NCI-H128 (cell line): ENCODE data around the gene NUDT8.

Source experiments
- DNase-seq: peaks from one replicate; lab custom pipeline; 2025; ENCODE audit not compliant: unreplicated experiment; lab: John Stamatoyannopoulos, UW

Gene NUDT8, protein sequence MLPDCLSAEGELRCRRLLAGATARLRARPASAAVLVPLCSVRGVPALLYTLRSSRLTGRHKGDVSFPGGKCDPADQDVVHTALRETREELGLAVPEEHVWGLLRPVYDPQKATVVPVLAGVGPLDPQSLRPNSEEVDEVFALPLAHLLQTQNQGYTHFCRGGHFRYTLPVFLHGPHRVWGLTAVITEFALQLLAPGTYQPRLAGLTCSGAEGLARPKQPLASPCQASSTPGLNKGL

DNA sequence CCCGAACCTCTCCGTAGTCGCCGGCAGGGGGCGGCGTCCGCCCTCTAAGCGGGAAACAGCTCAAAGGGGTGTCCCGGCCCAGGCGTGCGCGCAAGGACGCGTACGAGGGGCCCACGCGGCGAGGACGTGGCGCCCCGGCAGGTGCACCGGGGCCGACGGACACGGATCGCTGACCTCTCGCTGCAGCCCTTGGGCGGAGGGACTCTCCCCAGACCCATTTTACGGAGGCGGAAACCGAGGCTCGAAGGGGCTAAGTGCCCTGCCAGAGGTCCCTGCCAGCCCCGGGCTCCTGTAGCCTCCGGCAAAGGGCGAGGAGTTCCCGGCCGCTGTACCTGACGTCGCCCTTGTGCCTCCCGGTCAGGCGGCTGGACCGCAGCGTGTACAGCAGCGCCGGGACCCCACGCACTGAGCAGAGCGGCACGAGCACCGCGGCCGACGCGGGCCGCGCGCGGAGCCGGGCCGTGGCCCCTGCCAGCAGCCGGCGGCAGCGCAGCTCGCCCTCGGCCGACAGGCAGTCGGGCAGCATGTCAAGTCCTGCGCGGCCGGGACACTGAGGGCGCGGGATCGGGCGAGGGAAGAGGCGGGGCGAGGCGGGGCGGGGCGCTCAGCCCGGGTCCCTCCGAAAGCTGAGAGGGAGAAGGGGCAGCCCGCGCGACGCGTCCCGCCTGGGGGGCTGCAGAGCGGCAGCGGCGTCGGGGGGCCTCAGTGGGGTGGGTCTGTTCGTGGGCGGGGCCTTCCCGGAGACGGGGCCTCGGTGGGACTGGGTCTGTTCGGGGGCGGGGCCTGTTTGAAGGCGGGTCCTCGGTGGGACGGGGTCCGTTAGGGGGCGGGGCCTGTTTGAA, at the start of gene NUDT8:
TSS of gene NUDT8 (minus strand) at position 552 of the 842 bp plus-strand sequence. CDS start at position 526, 26 bp downstream.
- no peak for DNase-seq

DNA sequence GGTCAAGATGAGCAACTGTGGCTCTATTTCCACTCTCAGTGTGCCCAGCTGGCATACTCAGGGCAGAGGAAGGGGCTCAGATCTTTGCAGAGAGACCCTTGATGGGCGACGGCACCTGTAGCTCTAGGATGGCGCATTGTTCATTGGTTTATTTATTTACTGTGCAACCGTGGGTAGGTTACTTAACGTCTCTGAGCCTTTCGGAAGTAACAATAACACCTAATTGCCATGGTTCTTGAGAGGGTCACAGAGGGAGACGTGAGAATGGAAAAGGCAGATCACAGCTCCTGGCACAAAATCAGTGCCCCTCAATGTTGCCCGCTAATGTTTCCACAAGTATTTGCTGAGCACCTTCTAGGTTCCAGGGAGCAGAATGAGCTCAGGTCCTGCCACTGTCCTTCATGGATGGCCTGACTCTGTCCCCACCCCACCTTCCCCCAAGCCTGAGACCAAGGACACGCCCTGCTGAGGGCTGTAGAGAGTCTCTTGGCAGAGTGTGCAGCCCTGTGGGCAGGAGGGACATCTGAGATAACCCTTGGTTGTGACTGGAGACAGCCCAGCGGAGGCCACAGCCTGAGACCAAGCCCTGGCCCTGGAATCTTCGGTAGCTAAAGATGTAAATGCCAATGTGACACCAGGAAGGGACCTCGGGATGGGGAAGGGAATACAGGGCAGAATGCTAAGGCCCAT, 45.5 kb upstream of the NUDT8 start:
- DNase-seq = no peak

GRCh38 chr11:67674442-67674871, 44.7 kb upstream of the NUDT8 start, which contains the start of gene ALDH3B2:
Gene ALDH3B2 (minus strand): TSS chr11:67674623. CDS start chr11:67666935, 7,688 bp downstream.
- no peak for DNase-seq

GRCh38 chr11:67673902-67674301, 44.2 kb upstream of the NUDT8 start:
- DNase-seq = no peak

GRCh38 chr11:67673358-67673757, 43.6 kb upstream of the NUDT8 start:
- DNase-seq = no peak

GRCh38 chr11:67671211-67671520, 41.4 kb upstream of the NUDT8 start:
- DNase-seq = no peak

DNA sequence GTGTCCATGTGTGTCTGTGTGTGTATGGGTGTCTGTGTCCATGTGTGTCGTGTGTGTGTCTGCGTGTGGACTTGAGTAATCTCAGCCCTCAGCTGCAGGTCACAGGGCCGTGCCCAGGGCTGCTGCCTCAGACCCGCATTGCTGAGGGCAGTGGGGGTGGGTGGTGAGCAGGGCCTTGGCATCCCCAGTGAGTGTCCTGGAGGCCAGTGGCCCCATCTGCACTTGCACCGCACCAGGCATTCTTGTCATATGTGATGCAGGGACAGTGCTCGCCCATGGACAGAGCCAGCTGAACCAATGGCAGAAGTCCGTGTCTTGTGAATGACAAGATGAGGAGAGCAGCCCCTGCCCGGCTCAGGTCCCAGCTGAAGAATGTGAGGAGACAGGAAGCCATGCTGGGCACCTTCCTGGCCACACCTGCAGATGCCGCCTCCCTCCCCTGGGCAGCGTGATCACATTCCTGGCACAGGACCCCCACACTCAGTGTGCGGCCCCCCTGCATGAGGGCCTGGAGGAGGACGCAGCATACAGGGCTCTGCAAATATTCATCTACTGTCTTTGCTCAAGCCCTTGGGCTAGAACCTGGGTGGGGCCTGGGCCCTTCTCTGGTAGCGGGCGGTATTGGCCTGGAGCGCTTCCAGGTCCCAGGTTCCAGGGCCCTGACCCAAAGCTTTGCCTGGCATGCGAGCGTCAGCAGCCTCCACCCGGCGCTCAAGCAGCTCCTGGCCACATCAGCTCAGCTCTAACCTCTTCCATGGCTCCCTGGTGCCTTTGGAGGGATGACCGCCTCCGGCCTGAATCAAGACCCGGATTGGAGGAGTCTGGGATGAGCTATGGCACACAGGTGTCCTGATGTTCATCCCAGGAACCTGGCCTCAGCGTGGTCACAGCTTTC, 40.8 kb upstream of the NUDT8 start:
- DNase-seq = no peak

GRCh38 chr11:67668192-67668551, 38.4 kb upstream of the NUDT8 start:
- DNase-seq = no peak

DNA sequence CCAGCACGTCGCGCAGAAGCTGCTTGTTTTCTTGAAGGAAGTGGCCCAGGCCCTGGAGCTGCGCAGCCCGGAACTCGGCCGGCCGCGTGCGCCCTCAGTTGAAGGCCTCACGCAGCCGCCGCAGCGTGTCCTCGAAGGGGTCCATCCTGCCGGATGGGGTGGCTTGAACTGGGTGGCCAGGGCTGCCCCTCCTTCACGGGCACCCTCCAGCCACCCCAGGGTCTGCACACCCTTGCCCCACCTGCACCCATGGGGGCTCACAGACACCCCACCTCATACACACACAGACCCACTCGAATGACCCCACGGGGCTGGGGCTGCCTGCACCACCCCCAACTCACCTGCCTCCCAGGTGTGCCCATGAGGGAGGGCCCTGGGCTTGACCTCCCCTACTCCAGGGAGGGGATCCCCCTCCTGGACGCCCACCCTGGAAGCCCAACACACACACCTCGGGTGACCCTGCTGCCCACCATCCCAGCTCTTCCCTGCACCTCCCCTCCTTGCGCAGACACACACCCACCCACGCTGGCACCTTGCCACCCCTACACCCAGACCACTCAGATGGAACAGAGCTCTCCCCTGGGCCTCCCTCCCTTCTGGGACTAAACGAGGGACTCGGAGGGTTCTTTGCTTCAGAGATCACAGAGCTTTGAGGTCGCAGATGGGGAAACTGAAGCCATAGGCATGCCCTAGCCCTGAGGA, 37.9 kb upstream of the NUDT8 start:
- no peak for DNase-seq

GRCh38 chr11:67666676-67667489, 37.1 kb upstream of the NUDT8 start:
- no peak for DNase-seq

DNA sequence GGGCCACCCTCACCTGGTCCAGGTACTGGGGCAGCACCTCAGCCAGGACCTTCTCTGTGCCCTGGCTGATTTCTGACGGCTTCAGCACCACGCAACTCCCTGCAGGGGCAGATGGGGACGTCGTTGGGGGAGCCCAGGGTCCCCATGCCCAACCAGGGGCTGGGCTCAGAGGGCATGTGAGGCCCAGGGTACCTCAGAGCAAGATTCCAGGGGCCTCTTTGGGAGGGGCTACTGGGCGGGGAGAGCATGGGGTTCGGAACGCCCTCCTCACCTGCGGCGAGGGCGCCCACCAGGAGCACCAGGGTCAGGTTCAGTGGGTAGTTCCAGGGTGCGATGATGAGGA, 36.5 kb upstream of the NUDT8 start:
- DNase-seq = no peak

DNA sequence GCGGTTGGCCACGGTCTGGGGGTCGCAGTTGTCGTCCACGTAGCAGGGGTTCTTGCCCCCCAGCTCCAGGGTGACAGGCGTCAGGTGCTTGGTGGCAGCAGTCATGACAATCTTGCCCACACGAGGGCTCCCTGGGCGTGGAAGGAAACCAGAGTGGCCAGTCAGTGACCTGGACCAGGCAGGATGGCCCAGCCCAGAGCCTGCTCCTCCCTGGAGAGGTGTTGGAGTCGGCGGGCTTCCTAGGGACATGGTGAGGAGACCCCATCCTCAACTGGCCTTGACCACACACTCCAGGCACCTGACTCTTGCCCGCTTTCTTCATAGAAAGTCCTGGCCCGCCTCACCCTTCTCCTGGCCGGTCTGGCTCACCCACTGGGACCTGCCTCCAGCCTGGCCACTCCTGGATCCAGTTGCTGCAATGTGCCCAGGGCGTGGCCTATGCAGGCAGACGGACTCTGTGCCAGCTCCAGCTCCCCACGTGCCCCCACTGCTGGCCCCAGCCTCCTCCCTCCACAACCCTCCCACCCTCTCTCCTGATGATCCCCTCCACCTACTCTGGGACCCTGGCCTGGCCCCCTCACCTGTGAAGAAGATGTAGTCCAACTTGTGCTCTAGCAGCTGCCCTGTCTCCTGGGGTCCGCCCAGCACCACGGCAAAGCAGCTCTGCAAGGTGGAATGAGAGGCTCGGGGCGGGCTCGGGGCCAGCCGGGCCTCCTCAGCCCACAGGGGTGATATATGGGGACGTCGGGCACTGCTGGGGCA, 36.0 kb upstream of the NUDT8 start:
- DNase-seq = no peak

- DNase-seq = no peak
These were observed 35.2 kb upstream of the NUDT8 start for GRCh38 chr11:67664696-67665540.

- DNase-seq = no peak
These were observed 34.5 kb upstream of the NUDT8 start for GRCh38 chr11:67664213-67664585.

- DNase-seq = no peak
These were observed 33.9 kb upstream of the NUDT8 start for GRCh38 chr11:67663532-67664212.

DNA sequence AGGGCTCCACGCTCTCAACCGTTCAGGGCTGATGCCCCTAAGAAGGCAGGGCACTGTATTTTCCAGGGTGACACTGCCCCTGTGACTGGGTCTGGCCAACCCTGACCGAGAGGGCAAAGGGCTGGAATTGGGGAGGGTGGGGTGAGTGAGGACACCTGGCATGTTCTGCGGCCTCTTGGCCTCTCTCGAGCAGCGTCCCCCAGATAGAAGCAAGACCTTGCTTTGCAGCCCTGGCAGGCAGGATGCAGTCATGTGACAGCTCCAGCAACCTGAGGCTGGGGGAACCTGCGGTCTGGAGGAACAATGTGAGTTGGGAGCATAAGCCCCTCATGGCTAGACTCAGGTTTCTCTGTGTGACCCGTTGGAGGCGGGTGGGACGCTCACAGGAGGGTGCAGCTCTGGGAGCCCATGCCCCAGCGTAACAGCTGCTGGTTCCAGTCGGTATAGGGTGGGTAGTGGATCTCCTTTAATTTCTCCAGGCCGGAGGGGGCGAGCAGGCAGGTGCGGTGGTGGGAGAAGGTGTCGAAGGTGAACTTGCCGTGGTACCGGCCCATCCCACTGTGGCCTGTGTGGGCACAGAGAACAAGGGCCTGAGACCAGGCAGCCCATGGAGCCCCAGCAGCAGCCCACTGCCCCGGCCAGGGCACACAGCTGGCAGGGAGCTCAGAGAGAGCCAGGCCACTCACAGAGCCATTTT, 33.2 kb upstream of the NUDT8 start:
- no peak for DNase-seq
